IMR-90 (cell line): ENCODE measurements around the gene ARID5A. TPM values are rescaled to one million over a fixed set of nuclear protein-coding genes. Genes with fewer than 3 reads are reported as not detected.

ENCODE experiments used
- ATAC-seq: fragments of 200-7000 bp; cut with Tn5 transposase; 2 replicates; pipeline ENCODE4 v1.9.1; 2020; ENCODE audit warnings: low read depth, mild to moderate bottlenecking, moderate library complexity
- BruUV-seq: library from RNA; stranded (reverse); fragments of 400-500 nt; replicated peaks from 2 replicates; lab custom pipeline; 2021; lab: Mats Ljungman, UMichigan
- CTCF ChIA-PET: fragments of 300-600 bp; formaldehyde crosslinking; extraction: SDS; loops from one replicate; lab custom pipeline; 2021; ENCODE audit warnings: antibody characterized with exemption; lab: Yijun Ruan, JAX
- POLR2A ChIA-PET: fragments of 300-600 bp; sonication (Branson Sonifier 250); formaldehyde crosslinking; loops from one replicate; lab custom pipeline; 2022; ENCODE audit warnings: antibody characterized with exemption; ENCODE audit not compliant: unreplicated experiment; lab: Charles Lee
- DNase-seq: peaks from one replicate; pipeline ENCODE4 v3.0.0; 2013
- H2AFZ ChIP-seq: replicated peaks from 2 replicates; pipeline ENCODE3; 2013; ENCODE audit warnings: low read length, mild to moderate bottlenecking; ENCODE audit not compliant: poor library complexity
- H2AK5ac ChIP-seq: 2 replicates; pipeline ENCODE4 v1.6.1; 2013; ENCODE audit warnings: low read depth, low read length, inconsistent platforms
- H2AK9ac ChIP-seq: replicated peaks from 2 replicates; pipeline ENCODE3; 2013; ENCODE audit warnings: mild to moderate bottlenecking, low read depth, low read length, moderate library complexity; ENCODE audit not compliant: poor library complexity
- H2BK120ac ChIP-seq: 2 replicates; pipeline ENCODE4 v1.6.1; 2013; ENCODE audit warnings: low read depth, low read length, inconsistent platforms
- H2BK15ac ChIP-seq: 3 replicates; pipeline ENCODE4 v1.6.1; 2013; ENCODE audit warnings: low read depth, low read length, inconsistent platforms
- H2BK20ac ChIP-seq: 2 replicates; pipeline ENCODE4 v1.6.1; 2013; ENCODE audit warnings: low read depth, mild to moderate bottlenecking, inconsistent platforms, low read length, moderate library complexity
- H2BK5ac ChIP-seq: 2 replicates; pipeline ENCODE4 v1.6.1; 2013; ENCODE audit warnings: mild to moderate bottlenecking, low read depth, low read length, inconsistent platforms; ENCODE audit not compliant: poor library complexity, severe bottlenecking
- H3K14ac ChIP-seq: replicated peaks from 2 replicates; pipeline ENCODE4 v1.6.1; 2013; ENCODE audit warnings: low read depth, low read length, inconsistent platforms
- H3K18ac ChIP-seq: 2 replicates; pipeline ENCODE4 v1.6.1; 2013; ENCODE audit warnings: low read depth, low read length, control low read depth
- H3K23ac ChIP-seq: 2 replicates; pipeline ENCODE4 v1.6.1; 2013; ENCODE audit warnings: low read depth, low read length, inconsistent platforms
- H3K27ac ChIP-seq: 2 replicates; pipeline ENCODE4 v1.5.1; 2013; ENCODE audit warnings: mild to moderate bottlenecking, control low read depth, low read length; ENCODE audit not compliant: insufficient read depth
- H3K27me3 ChIP-seq: 2 replicates; pipeline ENCODE4 v1.6.1; 2013; ENCODE audit warnings: low read length; ENCODE audit not compliant: control insufficient read depth, insufficient read depth
- H3K36me3 ChIP-seq: 2 replicates; pipeline ENCODE4 v1.6.1; 2013; ENCODE audit warnings: low read length, mixed read lengths; ENCODE audit not compliant: control insufficient read depth, insufficient read depth
- H3K4ac ChIP-seq: 2 replicates; pipeline ENCODE4 v1.6.1; 2013; ENCODE audit warnings: low read depth, low read length, inconsistent platforms
- H3K4me1 ChIP-seq: 2 replicates; pipeline ENCODE4 v1.6.1; 2013; ENCODE audit warnings: low read length, mixed read lengths; ENCODE audit not compliant: control insufficient read depth, insufficient read depth
- H3K4me2 ChIP-seq: 2 replicates; pipeline ENCODE4 v1.6.1; 2013; ENCODE audit warnings: low read depth, mild to moderate bottlenecking, control low read depth, low read length, moderate library complexity
- H3K4me3 ChIP-seq: 2 replicates; pipeline ENCODE4 v1.5.1; 2013; ENCODE audit warnings: low read depth, mild to moderate bottlenecking, control low read depth, low read length, moderate library complexity; ENCODE audit not compliant: insufficient read depth
- H3K56ac ChIP-seq: 2 replicates; pipeline ENCODE4 v1.6.1; 2013; ENCODE audit warnings: low read length, inconsistent platforms; ENCODE audit not compliant: insufficient read depth; ENCODE audit errors: extremely low read depth
- H3K79me1 ChIP-seq, 2 experiments: 2 replicates each; pipeline ENCODE4 v1.6.1; 2013; ENCODE audit warnings: low read length in 2 of 2, inconsistent platforms in 1 of 2, low read depth in 1 of 2
- H3K9ac ChIP-seq: 2 replicates; pipeline ENCODE4 v1.6.1; 2013; ENCODE audit warnings: low read depth, low read length, control low read depth
- H3K9me1 ChIP-seq: 2 replicates; pipeline ENCODE4 v1.6.1; 2013; ENCODE audit warnings: low read length, inconsistent platforms; ENCODE audit not compliant: insufficient read depth
- H3K9me3 ChIP-seq: 2 replicates; pipeline ENCODE4 v1.6.1; 2013; ENCODE audit warnings: low read length; ENCODE audit not compliant: control insufficient read depth, insufficient read depth
- H4K20me1 ChIP-seq: 2 replicates; pipeline ENCODE4 v1.6.1; 2013; ENCODE audit warnings: low read length, inconsistent platforms; ENCODE audit not compliant: insufficient read depth
- H4K5ac ChIP-seq: 2 replicates; pipeline ENCODE4 v1.6.1; 2013; ENCODE audit warnings: mild to moderate bottlenecking, low read depth, low read length, control low read depth
- H4K8ac ChIP-seq, 2 experiments: 2 replicates each; pipeline ENCODE4 v1.6.1; 2013; ENCODE audit warnings: low read depth in 2 of 2, low read length in 2 of 2, control low read depth in 1 of 2, inconsistent platforms in 1 of 2
- H4K91ac ChIP-seq: 2 replicates; pipeline ENCODE4 v1.6.1; 2013; ENCODE audit warnings: low read depth, low read length, inconsistent platforms; ENCODE audit not compliant: insufficient read depth
- BHLHE40 ChIP-seq: fragments of 150-350 bp; IDR thresholded peaks from 2 replicates; pipeline ENCODE4 v1.6.1; 2016; ENCODE audit warnings: mild to moderate bottlenecking, low read depth, low read length
- CEBPB ChIP-seq: IDR thresholded peaks from 2 replicates; pipeline ENCODE4 v1.6.1; 2012; ENCODE audit warnings: low read depth, low read length, improper control_type of control experiment
- CHD1 ChIP-seq: IDR thresholded peaks from 2 replicates; pipeline ENCODE4 v1.6.1; 2012; ENCODE audit warnings: low read depth, low read length, improper control_type of control experiment
- FOS ChIP-seq: fragments of 150-350 bp; IDR thresholded peaks from 2 replicates; pipeline ENCODE4 v1.6.1; 2016; ENCODE audit warnings: low read depth, low read length
- MAFK ChIP-seq: IDR thresholded peaks from 2 replicates; pipeline ENCODE4 v1.6.1; 2012; ENCODE audit warnings: low read depth, low read length, improper control_type of control experiment
- MAZ ChIP-seq: IDR thresholded peaks from 2 replicates; pipeline ENCODE4 v1.6.1; 2012; ENCODE audit warnings: low read depth, mild to moderate bottlenecking, low read length, improper control_type of control experiment, moderate library complexity, borderline replicate concordance
- MXI1 ChIP-seq: IDR thresholded peaks from 2 replicates; pipeline ENCODE4 v1.6.1; 2012; ENCODE audit warnings: low read depth, mild to moderate bottlenecking, low read length, moderate library complexity, borderline replicate concordance
- NFE2L2 ChIP-seq: fragments of 150-350 bp; IDR thresholded peaks from 2 replicates; pipeline ENCODE4 v1.6.1; 2016; ENCODE audit warnings: low read depth, mild to moderate bottlenecking, low read length
- POLR2A ChIP-seq: IDR thresholded peaks from 2 replicates; pipeline ENCODE4 v1.6.1; 2012; ENCODE audit warnings: mild to moderate bottlenecking, low read depth, low read length
- RAD21 ChIP-seq: IDR thresholded peaks from 2 replicates; pipeline ENCODE4 v1.6.1; 2012; ENCODE audit warnings: low read length, improper control_type of control experiment
- RCOR1 ChIP-seq: IDR thresholded peaks from 2 replicates; pipeline ENCODE4 v1.6.1; 2012; ENCODE audit warnings: mild to moderate bottlenecking, low read length, improper control_type of control experiment; ENCODE audit not compliant: insufficient replicate concordance
- RFX5 ChIP-seq: IDR thresholded peaks from 2 replicates; pipeline ENCODE4 v1.8.0; 2012; ENCODE audit warnings: low read depth, mild to moderate bottlenecking, low read length, moderate library complexity
- SMC3 ChIP-seq: fragments of 150-350 bp; IDR thresholded peaks from 2 replicates; pipeline ENCODE4 v1.6.1; 2016; ENCODE audit warnings: low read depth, mild to moderate bottlenecking, antibody characterized with exemption, low read length, moderate library complexity
- USF2 ChIP-seq: fragments of 150-350 bp; IDR thresholded peaks from 2 replicates; pipeline ENCODE4 v1.6.1; 2017; ENCODE audit warnings: mild to moderate bottlenecking, antibody characterized with exemption, low read length, low read depth
- WGBS, 2 experiments: methylation state at CpG; one replicate each; pipeline versions ENCODE4 v1.1.5 to v1.1.7; 2013; ENCODE audit warnings: missing lambda C conversion rate in 2 of 2; ENCODE audit not compliant: insufficient read length in 1 of 2; ENCODE audit errors: extremely low coverage in 2 of 2; 5-methylcytosine and 5-hydroxymethylcytosine counted together
- dilution Hi-C: fragments of 300-500 bp; cut with HindIII; formaldehyde crosslinking; loops from one replicate; pipeline ENCODE4 v1.14.3; 2018; ENCODE audit warnings: low sequenced_read_pairs; ENCODE audit not compliant: unreplicated experiment
- in situ Hi-C: fragments of 300-500 bp; cut with MboI; formaldehyde crosslinking; loops from 3 replicates; pipeline ENCODE4 v1.14.3; 2019; ENCODE audit warnings: low sequenced_read_pairs, inconsistent platforms, mixed read lengths
- intact Hi-C: fragments of 100-400 bp; cut with micrococcal nuclease; formaldehyde crosslinking; loops from 2 replicates; pipeline ENCODE4 v1.10.0; 2022
- polyA plus RNA-seq, 3 experiments: library from polyadenylated mRNA; depleted of rRNA; stranded (reverse); fragments of >200 nt; gene quantifications; 2 replicates each; pipeline ENCODE4 v1.2.3, GENCODE V29; 2012; ENCODE audit warnings: low replicate concordance in 1 of 3
- total RNA-seq: library from RNA; depleted of rRNA; stranded (reverse); fragments of >200 nt; gene quantifications from 2 replicates; pipeline ENCODE4 v1.2.3, GENCODE V29; 2012
- TF ChIP-seq, protein P1 (sequence below): conservative IDR thresholded peaks from 2 replicates; pipeline ENCODE4 v1.5.1; 2012; ENCODE audit warnings: mild to moderate bottlenecking, low read depth, low read length, improper control_type of control experiment
- TF ChIP-seq, protein P2 (sequence below): fragments of 150-350 bp; IDR thresholded peaks from 2 replicates; pipeline ENCODE4 v1.6.1; 2016; ENCODE audit warnings: low read depth, mild to moderate bottlenecking, low read length, moderate library complexity, borderline replicate concordance

ARID5A gene
- total and polyA plus RNA-seq, 2 of the 4 experiments (the other 2 are of a cell fraction): 2.3 to 6.7 TPM

- Histone ChIP-seq H3K9me3 (no peaks in the 10 kb centered on the region), H3K56ac (no peak overlapping the region), H3K18ac (no peak overlapping the region), H3K4me1 (peaks cover 4% of the 10 kb centered on the region), H2BK120ac (no peak overlapping the region), H3K4ac (no peak overlapping the region), H3K9ac (no peak overlapping the region), H4K5ac (no peak overlapping the region), H3K14ac (no peak overlapping the region), H4K20me1 (no peaks in the 10 kb centered on the region), H3K23ac (no peak overlapping the region), H2AK5ac (no peak overlapping the region), H2BK5ac (no peak overlapping the region), H3K4me2 (no peak overlapping the region), H2AFZ (no peak overlapping the region), H2AK9ac (no peak overlapping the region), H3K4me3 (no peak overlapping the region), H2BK20ac (no peak overlapping the region), H3K9me1 (no peaks in the 10 kb centered on the region), H4K91ac (no peak overlapping the region), H4K8ac (no peak overlapping the region), H3K27ac (no peak overlapping the region), H3K79me1 (no peaks in the 10 kb centered on the region), H3K36me3 (no peaks in the 10 kb centered on the region), H3K27me3 (peaks cover 41% of the 10 kb centered on the region), H2BK15ac (no peak overlapping the region)
- WGBS, 2 experiments: 20% methylated on average over 1 of the region's 12 CpGs; no CpG with 5 or more reads in 1 of the 2 experiments
- BruUV-seq: no TSS peak
- intact Hi-C loops: no loop called here
- dilution Hi-C loops: no loop called here
- POLR2A ChIA-PET: no interaction called here
- CTCF ChIA-PET: no interaction called here
- ATAC-seq (no peak), DNase-seq (no peak)
- in situ Hi-C loops: loop anchor here (25.0 kb wide), 1 partner anchor 491 kb away; no protein-coding TSS in a partner anchor
- TF ChIP-seq CEBPB: no peak
- TF ChIP-seq MAFK: no peak
- TF ChIP-seq FOS: no peak
- no peak for TF ChIP-seq USF2
- TF ChIP-seq RAD21: no peak
- no peak for TF ChIP-seq RCOR1
- TF ChIP-seq NFE2L2: no peak
- TF ChIP-seq, protein P1, sequence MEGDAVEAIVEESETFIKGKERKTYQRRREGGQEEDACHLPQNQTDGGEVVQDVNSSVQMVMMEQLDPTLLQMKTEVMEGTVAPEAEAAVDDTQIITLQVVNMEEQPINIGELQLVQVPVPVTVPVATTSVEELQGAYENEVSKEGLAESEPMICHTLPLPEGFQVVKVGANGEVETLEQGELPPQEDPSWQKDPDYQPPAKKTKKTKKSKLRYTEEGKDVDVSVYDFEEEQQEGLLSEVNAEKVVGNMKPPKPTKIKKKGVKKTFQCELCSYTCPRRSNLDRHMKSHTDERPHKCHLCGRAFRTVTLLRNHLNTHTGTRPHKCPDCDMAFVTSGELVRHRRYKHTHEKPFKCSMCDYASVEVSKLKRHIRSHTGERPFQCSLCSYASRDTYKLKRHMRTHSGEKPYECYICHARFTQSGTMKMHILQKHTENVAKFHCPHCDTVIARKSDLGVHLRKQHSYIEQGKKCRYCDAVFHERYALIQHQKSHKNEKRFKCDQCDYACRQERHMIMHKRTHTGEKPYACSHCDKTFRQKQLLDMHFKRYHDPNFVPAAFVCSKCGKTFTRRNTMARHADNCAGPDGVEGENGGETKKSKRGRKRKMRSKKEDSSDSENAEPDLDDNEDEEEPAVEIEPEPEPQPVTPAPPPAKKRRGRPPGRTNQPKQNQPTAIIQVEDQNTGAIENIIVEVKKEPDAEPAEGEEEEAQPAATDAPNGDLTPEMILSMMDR: no peak
- TF ChIP-seq CHD1: no peak
- TF ChIP-seq RFX5: no peak
- no peak for TF ChIP-seq POLR2A
- no peak for TF ChIP-seq BHLHE40
- no peak for TF ChIP-seq SMC3
- TF ChIP-seq, protein P2, sequence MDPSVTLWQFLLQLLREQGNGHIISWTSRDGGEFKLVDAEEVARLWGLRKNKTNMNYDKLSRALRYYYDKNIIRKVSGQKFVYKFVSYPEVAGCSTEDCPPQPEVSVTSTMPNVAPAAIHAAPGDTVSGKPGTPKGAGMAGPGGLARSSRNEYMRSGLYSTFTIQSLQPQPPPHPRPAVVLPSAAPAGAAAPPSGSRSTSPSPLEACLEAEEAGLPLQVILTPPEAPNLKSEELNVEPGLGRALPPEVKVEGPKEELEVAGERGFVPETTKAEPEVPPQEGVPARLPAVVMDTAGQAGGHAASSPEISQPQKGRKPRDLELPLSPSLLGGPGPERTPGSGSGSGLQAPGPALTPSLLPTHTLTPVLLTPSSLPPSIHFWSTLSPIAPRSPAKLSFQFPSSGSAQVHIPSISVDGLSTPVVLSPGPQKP: no peak
- no peak for TF ChIP-seq MAZ
- no peak for TF ChIP-seq MXI1
Measured at GRCh38 chr2:96503637-96504243, 32.8 kb upstream of the ARID5A start.
